GM12872 (cell line): ENCODE results near the gene HAUS2.

Experiments
- CTCF ChIP-seq: IDR thresholded peaks from 3 replicates; pipeline ENCODE4 v1.5.1; 2011; ENCODE audit warnings: low read depth, mild to moderate bottlenecking, low read length, moderate library complexity; ENCODE audit not compliant: insufficient read depth

The HAUS2 gene

GRCh38 chr15:42549032-42549491 is 424 bp downstream of the HAUS2 start:
- no peak for TF ChIP-seq CTCF

GRCh38 chr15:42549741-42550392 is 1.2 kb downstream of the HAUS2 start:
- no peak for TF ChIP-seq CTCF

- no peak for TF ChIP-seq CTCF
Measured at GRCh38 chr15:42553554-42553953, 4.9 kb downstream of the HAUS2 start.

- TF ChIP-seq CTCF: no peak
Measured at GRCh38 chr15:42558739-42559138, 10.1 kb downstream of the HAUS2 start.

- TF ChIP-seq CTCF: no peak
Measured at GRCh38 chr15:42575188-42576039, 26.8 kb downstream of the HAUS2 start, which contains the start of gene STARD9. Gene STARD9, plus strand, starts transcription at chr15:42575606. Its CDS starts 110 bp downstream, at chr15:42575716.

- no peak for TF ChIP-seq CTCF
Measured at GRCh38 chr15:42576040-42576594, 27.5 kb downstream of the HAUS2 start.

GRCh38 chr15:42576776-42577175 is 28.1 kb downstream of the HAUS2 start:
- TF ChIP-seq CTCF: no peak
